Prostate gland (tissue), 2 donors: ENCODE measurements around the gene TPRG1L. TPM values are rescaled to one million over a fixed set of nuclear protein-coding genes. Genes with fewer than 3 reads are reported as not detected.

ENCODE experiments used
- DNase-seq: peaks from one replicate; pipeline ENCODE4 v3.0.0-alpha.2; 2019; ENCODE audit warnings: low spot score
- H3K27ac ChIP-seq, 2 donors: fragments of 200-600 bp; sonication (generic); 2 replicates each; pipeline ENCODE4 v1.5.1; 2017 to 2019
- H3K27me3 ChIP-seq: fragments of 200-600 bp; sonication (generic); replicated peaks from 2 replicates; pipeline ENCODE4 v1.5.1; 2019; ENCODE audit not compliant: insufficient read depth
- H3K36me3 ChIP-seq, 2 donors: fragments of 200-600 bp; sonication (generic); 1 replicate in 1 of 2; 2 replicates in 1 of 2; pipeline versions ENCODE4 v1.5.1 to v1.8.1; 2017 to 2019
- H3K4me1 ChIP-seq: fragments of 200-600 bp; sonication (generic); replicated peaks from 2 replicates; pipeline ENCODE4 v1.5.1; 2019
- H3K4me3 ChIP-seq, 2 donors: fragments of 200-600 bp; sonication (generic); 2 replicates each; pipeline ENCODE4 v1.5.1; 2017 to 2019
- H3K9me3 ChIP-seq: fragments of 200-600 bp; sonication (generic); 2 replicates; pipeline ENCODE4 v1.5.1; 2017
- POLR2A ChIP-seq: fragments of 450-650 bp; IDR thresholded peaks from one replicate; pipeline ENCODE4 v1.6.1; 2016; ENCODE audit warnings: antibody characterized with exemption, mild to moderate bottlenecking
- POLR2AphosphoS5 ChIP-seq: sonication (generic); formaldehyde crosslinking; IDR thresholded peaks from one replicate; pipeline ENCODE4 v1.6.1; 2017; ENCODE audit warnings: antibody characterized with exemption
- WGBS: methylation state at CpG from one replicate; pipeline ENCODE4 v1.1.5; 2018; 5-methylcytosine and 5-hydroxymethylcytosine counted together
- intact Hi-C: fragments of 100-400 bp; cut with DNase I; formaldehyde crosslinking; loops from one replicate; pipeline ENCODE4 v1.14.2; 2022
- total RNA-seq, 2 donors: library from RNA; depleted of rRNA; stranded (reverse); fragments of >200 nt; gene quantifications; one replicate each; pipeline ENCODE4 v1.1.0, GENCODE V29; 2016
- TF ChIP-seq, protein P1 (sequence below), 4 experiments: fragments of 200-600 bp in 2 of 4; fragments of 450-650 bp in 2 of 4; sonication (generic) in 2 of 4; IDR thresholded peaks; 1 replicate in 3 of 4; 2 replicates in 1 of 4; pipeline ENCODE4 v1.5.1; 2016 to 2019; ENCODE audit warnings: antibody characterized with exemption in 4 of 4, mild to moderate bottlenecking in 2 of 4, moderate library complexity in 2 of 4

The TPRG1L gene
- total RNA-seq, 2 donors from 2014 or later: 26.4 to 35.0 TPM

DNA sequence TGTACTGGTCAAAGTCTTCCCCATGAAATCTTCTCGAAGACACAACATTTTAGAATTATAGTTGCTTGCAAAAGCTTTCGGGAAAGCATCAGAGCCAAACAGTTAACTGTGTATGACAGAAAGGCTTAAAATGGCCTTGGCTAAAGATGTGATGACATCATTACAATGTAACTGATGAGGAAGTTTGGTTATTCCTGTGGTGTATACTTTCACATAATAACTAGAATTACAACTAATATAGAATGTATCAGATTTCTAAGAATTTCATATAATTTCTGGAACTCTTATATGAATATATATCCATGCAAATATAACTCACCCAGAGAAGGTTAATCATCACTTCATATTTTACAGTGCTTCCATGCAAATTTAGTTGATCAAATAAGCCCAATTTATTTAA, 35.9 kb downstream of the TPRG1L start:
- no peak for TF ChIP-seq POLR2AphosphoS5
- no peak for TF ChIP-seq POLR2A
- TF ChIP-seq, protein P1, sequence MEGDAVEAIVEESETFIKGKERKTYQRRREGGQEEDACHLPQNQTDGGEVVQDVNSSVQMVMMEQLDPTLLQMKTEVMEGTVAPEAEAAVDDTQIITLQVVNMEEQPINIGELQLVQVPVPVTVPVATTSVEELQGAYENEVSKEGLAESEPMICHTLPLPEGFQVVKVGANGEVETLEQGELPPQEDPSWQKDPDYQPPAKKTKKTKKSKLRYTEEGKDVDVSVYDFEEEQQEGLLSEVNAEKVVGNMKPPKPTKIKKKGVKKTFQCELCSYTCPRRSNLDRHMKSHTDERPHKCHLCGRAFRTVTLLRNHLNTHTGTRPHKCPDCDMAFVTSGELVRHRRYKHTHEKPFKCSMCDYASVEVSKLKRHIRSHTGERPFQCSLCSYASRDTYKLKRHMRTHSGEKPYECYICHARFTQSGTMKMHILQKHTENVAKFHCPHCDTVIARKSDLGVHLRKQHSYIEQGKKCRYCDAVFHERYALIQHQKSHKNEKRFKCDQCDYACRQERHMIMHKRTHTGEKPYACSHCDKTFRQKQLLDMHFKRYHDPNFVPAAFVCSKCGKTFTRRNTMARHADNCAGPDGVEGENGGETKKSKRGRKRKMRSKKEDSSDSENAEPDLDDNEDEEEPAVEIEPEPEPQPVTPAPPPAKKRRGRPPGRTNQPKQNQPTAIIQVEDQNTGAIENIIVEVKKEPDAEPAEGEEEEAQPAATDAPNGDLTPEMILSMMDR (IDR thresholded peaks at IDR 0.05): no peak
- intact Hi-C loops: no loop called here
- H3K36me3 ChIP-seq: no peaks in the 10 kb centered on the region
- H3K4me1 ChIP-seq: no peaks in the 10 kb centered on the region
- no peak for DNase-seq
- no peaks in the 10 kb centered on the region for H3K27me3 ChIP-seq
- no peak overlapping the region for H3K4me3 ChIP-seq
- H3K27ac ChIP-seq: no peak overlapping the region
- no peaks in the 10 kb centered on the region for H3K9me3 ChIP-seq
- WGBS: 85% methylated on average over 2 of the region's 2 CpGs

DNA sequence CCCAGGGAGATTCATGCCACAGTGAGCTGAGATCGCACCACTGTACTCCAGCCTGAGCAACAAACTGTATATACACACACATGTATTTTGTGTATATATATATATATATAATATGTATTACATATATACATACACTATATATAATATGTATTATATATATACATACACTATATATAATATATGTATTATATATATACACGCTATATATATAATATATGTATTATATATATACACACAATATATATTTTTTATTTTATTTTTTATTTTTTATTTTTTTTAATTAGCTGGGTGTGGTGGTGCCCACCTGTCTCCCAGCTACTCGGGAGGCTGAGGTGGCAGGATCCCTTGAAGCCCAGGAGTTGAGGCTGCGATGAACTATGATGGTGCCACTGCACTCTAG, 36.8 kb downstream of the TPRG1L start:
- no peaks in the 10 kb centered on the region for H3K36me3 ChIP-seq
- H3K27ac ChIP-seq: no peak overlapping the region
- no peak overlapping the region for H3K4me3 ChIP-seq
- intact Hi-C loops: no loop called here
- DNase-seq: no peak
- H3K4me1 ChIP-seq: no peaks in the 10 kb centered on the region
- no peaks in the 10 kb centered on the region for H3K27me3 ChIP-seq
- no peaks in the 10 kb centered on the region for H3K9me3 ChIP-seq
- 97% methylated on average over 4 of the region's 4 CpGs for WGBS
- TF ChIP-seq, protein P1 (IDR thresholded peaks at IDR 0.05): no peak
- TF ChIP-seq POLR2A: no peak
- TF ChIP-seq POLR2AphosphoS5: no peak

DNA sequence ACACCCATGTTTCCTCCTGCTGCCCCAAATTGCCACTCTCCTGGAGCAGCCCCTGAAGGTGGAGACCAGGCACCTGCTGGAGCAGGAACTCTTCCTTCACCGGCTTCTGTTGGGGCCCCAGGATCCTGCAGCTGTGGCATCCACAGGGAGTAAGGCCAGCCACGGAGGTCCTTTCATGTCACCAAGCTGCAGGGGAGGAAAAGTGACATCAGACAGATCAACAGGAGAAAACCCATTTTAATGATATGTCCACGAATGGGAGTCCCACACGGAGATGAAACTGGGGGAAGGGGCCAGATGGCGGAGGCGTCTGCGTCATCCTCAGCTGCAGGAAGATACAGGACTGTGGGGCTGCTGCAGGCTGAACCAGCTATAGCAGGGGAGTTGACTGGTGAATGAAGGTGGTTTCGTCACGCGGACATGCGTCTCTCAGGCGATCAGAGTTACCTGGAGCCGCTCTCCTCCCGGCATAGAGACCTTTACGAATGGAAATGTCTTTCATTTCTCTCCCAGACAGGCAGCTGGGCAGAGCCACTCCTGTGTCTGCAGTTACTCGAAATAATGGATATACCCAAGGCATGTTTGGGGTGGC, 37.4 kb downstream of the TPRG1L start:
- Histone ChIP-seq H3K36me3 (no peaks in the 10 kb centered on the region), H3K4me3 (no peak overlapping the region), H3K27me3 (no peaks in the 10 kb centered on the region), H3K9me3 (no peaks in the 10 kb centered on the region), H3K27ac (no peak overlapping the region), H3K4me1 (no peaks in the 10 kb centered on the region)
- no peak for DNase-seq
- intact Hi-C loops: no loop called here
- 91% methylated on average over 16 of the region's 16 CpGs for WGBS
- TF ChIP-seq, protein P1 (IDR thresholded peaks at IDR 0.05): no peak
- no peak for TF ChIP-seq POLR2A
- TF ChIP-seq POLR2AphosphoS5: no peak

DNA sequence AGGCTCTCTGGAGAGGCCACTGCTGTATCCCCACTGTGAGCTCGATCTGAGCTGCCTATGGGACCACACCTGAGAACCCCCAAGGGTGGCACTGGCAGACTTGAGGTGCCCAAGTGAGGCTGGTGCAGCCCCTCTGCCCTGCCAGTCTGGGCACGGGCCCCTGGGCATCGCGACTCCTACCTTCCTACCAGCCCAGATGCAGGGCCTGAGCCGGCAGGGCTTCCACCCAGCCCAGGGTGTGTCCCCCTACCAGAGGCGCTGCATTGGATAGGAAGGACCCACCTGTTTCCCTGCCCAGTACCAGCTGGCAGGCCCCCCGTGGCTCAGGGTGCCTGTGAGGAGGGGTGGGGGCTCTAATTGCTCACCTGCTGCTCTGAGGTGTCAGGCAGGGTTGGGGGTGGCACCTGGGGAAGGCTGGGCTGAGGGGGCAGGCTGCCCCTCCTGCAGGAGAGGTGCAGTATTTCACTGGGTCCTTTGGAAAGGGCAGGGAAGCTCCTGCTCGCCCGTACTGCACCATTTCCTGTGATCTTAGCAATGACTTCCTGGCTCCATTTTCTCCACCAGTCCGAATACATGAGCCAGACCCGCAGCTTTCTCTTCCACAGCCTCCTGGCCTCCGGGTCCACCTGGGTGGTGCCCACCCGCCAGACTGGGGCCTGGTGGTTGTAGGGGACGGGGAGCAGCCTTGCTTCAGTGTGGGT, 39.3 kb downstream of the TPRG1L start:
- no peaks in the 10 kb centered on the region for H3K36me3 ChIP-seq
- 89% methylated on average over 14 of the region's 14 CpGs for WGBS
- no peaks in the 10 kb centered on the region for H3K4me1 ChIP-seq
- H3K4me3 ChIP-seq: no peak overlapping the region
- TF ChIP-seq POLR2AphosphoS5 (no peak), POLR2A (no peak)
- TF ChIP-seq, protein P1 (IDR thresholded peaks at IDR 0.05): no peak
- H3K27me3 ChIP-seq: no peaks in the 10 kb centered on the region
- no peak for DNase-seq
- intact Hi-C loops: no loop called here
- no peak overlapping the region for H3K27ac ChIP-seq
- H3K9me3 ChIP-seq: no peaks in the 10 kb centered on the region
